Liver (tissue), 9 donors: Measurements from ENCODE around the gene ERO1B. TPM values are rescaled to one million over a fixed set of nuclear protein-coding genes. Genes with fewer than 3 reads are reported as not detected.

Experiments used
- DNase-seq: peaks from one replicate; pipeline ENCODE4 v3.0.0-alpha.2; 2017; ENCODE audit warnings: low spot score
- H3K27ac ChIP-seq, 2 donors: one replicate each; pipeline ENCODE4 v1.7.0; 2013; ENCODE audit warnings: inconsistent platforms in 2 of 2, low read length in 2 of 2, control low read depth in 1 of 2, low read depth in 1 of 2, mild to moderate bottlenecking in 1 of 2
- H3K27me3 ChIP-seq, 4 donors: one replicate each; pipeline versions ENCODE4 v1.6.1 to v1.7.0; 2013; ENCODE audit warnings: low read length in 3 of 4, inconsistent platforms in 1 of 4, mild to moderate bottlenecking in 1 of 4, moderate library complexity in 1 of 4; ENCODE audit not compliant: control insufficient read depth in 4 of 4, insufficient read depth in 4 of 4
- H3K36me3 ChIP-seq, 4 donors: one replicate each; pipeline versions ENCODE4 v1.6.1 to v1.7.0; 2013; ENCODE audit warnings: low read length in 3 of 4, mild to moderate bottlenecking in 3 of 4, low read depth in 1 of 4, moderate library complexity in 1 of 4; ENCODE audit not compliant: control insufficient read depth in 4 of 4, insufficient read depth in 3 of 4
- H3K4me1 ChIP-seq, 4 donors: one replicate each; pipeline versions ENCODE4 v1.6.1 to v1.7.0; 2013; ENCODE audit warnings: low read length in 3 of 4, mild to moderate bottlenecking in 3 of 4, moderate library complexity in 1 of 4; ENCODE audit not compliant: control insufficient read depth in 4 of 4, insufficient read depth in 4 of 4
- H3K4me3 ChIP-seq, 3 donors: one replicate each; pipeline versions ENCODE4 v1.6.1 to v1.7.0; 2013; ENCODE audit warnings: low read length in 3 of 3, control low read depth in 1 of 3, low read depth in 1 of 3, mild to moderate bottlenecking in 1 of 3
- H3K9ac ChIP-seq, 2 donors: one replicate each; pipeline ENCODE4 v1.7.0; 2013; ENCODE audit warnings: low read length in 2 of 2, mild to moderate bottlenecking in 2 of 2, moderate library complexity in 2 of 2, control low read depth in 1 of 2, low read depth in 1 of 2
- H3K9me3 ChIP-seq, 4 donors: one replicate each; pipeline versions ENCODE4 v1.6.1 to v1.7.0; 2013; ENCODE audit warnings: low read length in 3 of 4; ENCODE audit not compliant: control insufficient read depth in 4 of 4
- CTCF ChIP-seq: fragments of 150-350 bp; IDR thresholded peaks from 2 replicates; pipeline ENCODE4 v1.5.1; 2017; ENCODE audit warnings: improper control_type of control experiment, low read depth, low read length; ENCODE audit not compliant: missing input control
- EGR1 ChIP-seq, 2 donors: IDR thresholded peaks; 2 replicates each; pipeline ENCODE4 v1.6.1; 2016 to 2018; ENCODE audit warnings: antibody characterized with exemption in 2 of 2, low read depth in 2 of 2
- FOXA1 ChIP-seq: IDR thresholded peaks from 2 replicates; pipeline ENCODE4 v1.6.1; 2016; ENCODE audit warnings: antibody characterized with exemption
- GABPA ChIP-seq, 2 donors: IDR thresholded peaks in 1 of 2; conservative IDR thresholded peaks in 1 of 2; 2 replicates each; pipeline ENCODE4 v1.6.1; 2016; ENCODE audit warnings: antibody characterized with exemption in 2 of 2, mild to moderate bottlenecking in 1 of 2, moderate library complexity in 1 of 2
- HNF4A ChIP-seq, 2 donors: conservative IDR thresholded peaks; 2 replicates each; pipeline ENCODE4 v1.6.1; 2016; ENCODE audit warnings: antibody characterized with exemption in 2 of 2, mild to moderate bottlenecking in 2 of 2
- HNF4G ChIP-seq: IDR thresholded peaks from 2 replicates; pipeline ENCODE4 v1.6.1; 2016; ENCODE audit warnings: antibody characterized with exemption
- JUND ChIP-seq, 2 donors: IDR thresholded peaks; 2 replicates each; pipeline ENCODE4 v1.6.1; 2016; ENCODE audit warnings: antibody characterized with exemption in 2 of 2
- NR2F2 ChIP-seq: IDR thresholded peaks from 2 replicates; pipeline ENCODE4 v1.6.1; 2016; ENCODE audit warnings: antibody characterized with exemption
- RAD21 ChIP-seq, 2 donors: IDR thresholded peaks; 2 replicates each; pipeline ENCODE4 v1.6.1; 2016; ENCODE audit warnings: antibody characterized with exemption in 2 of 2, mild to moderate bottlenecking in 2 of 2
- REST ChIP-seq: IDR thresholded peaks from 2 replicates; pipeline ENCODE4 v1.6.1; 2016; ENCODE audit warnings: antibody characterized with exemption, mild to moderate bottlenecking
- RXRA ChIP-seq, 2 donors: IDR thresholded peaks; 2 replicates each; pipeline ENCODE4 v1.6.1; 2017 to 2018; ENCODE audit warnings: antibody characterized with exemption in 2 of 2, mild to moderate bottlenecking in 1 of 2
- SP1 ChIP-seq: IDR thresholded peaks from 2 replicates; pipeline ENCODE4 v1.6.1; 2018; ENCODE audit warnings: antibody characterized with exemption, mild to moderate bottlenecking
- TAF1 ChIP-seq: conservative IDR thresholded peaks from 2 replicates; pipeline ENCODE4 v1.6.1; 2016; ENCODE audit warnings: antibody characterized with exemption, mild to moderate bottlenecking
- YY1 ChIP-seq: IDR thresholded peaks from 2 replicates; pipeline ENCODE4 v1.6.1; 2016; ENCODE audit warnings: antibody characterized with exemption, mild to moderate bottlenecking
- WGBS: extraction: QIAGEN DNeasy Blood & Tissue Kit; methylation state at CpG from one replicate; pipeline ENCODE4 v1.1.7; 2013; 5-methylcytosine and 5-hydroxymethylcytosine counted together
- polyA plus RNA-seq, 2 donors: library from polyadenylated mRNA; stranded (reverse) in 1 of 2; unstranded in 1 of 2; fragments of 200-250 nt in 1 of 2; fragments of >200 nt in 1 of 2; fragmentation: Nextera tagmentation in 1 of 2; extraction: Ambion mirVana in 1 of 2; gene quantifications; one replicate each; pipeline versions ENCODE4 v1.2.1 to v1.2.3, GENCODE V29; 2013 to 2015
- total RNA-seq, 2 donors: library from RNA; depleted of rRNA; stranded (reverse); fragments of >200 nt; gene quantifications; one replicate each; pipeline ENCODE4 v1.2.3, GENCODE V29; 2014
- TF ChIP-seq, protein P1 (sequence below): IDR thresholded peaks from 2 replicates; pipeline ENCODE4 v1.6.1; 2016; ENCODE audit warnings: antibody characterized with exemption
- TF ChIP-seq, protein P2 (sequence below): IDR thresholded peaks from 2 replicates; pipeline ENCODE4 v1.6.1; 2016; ENCODE audit warnings: antibody characterized with exemption
- TF ChIP-seq, protein P3 (sequence below): IDR thresholded peaks from 2 replicates; pipeline ENCODE4 v1.6.1; 2016; ENCODE audit warnings: antibody characterized with exemption
- donor health status: healthy.
- donor health status: healthy.
- donor health status: healthy.
- donor health status: healthy.
- donor health status: healthy.

Gene ERO1B
- total and polyA plus RNA-seq, 4 donors = 5.5 to 22.9 (median 8.9) TPM

GRCh38 chr1:236176337-236177336 lies 105.1 kb downstream of the ERO1B start:
- no peaks in the 10 kb centered on the region for H3K9me3 ChIP-seq
- no peaks in the 10 kb centered on the region for H3K27me3 ChIP-seq
- peaks cover 0 to 2% (median under 1%) of the 10 kb centered on the region in 4 donors for H3K36me3 ChIP-seq
- 65% methylated on average over 18 of the region's 18 CpGs for WGBS
- DNase-seq = no peak
- TF ChIP-seq CTCF = no peak
- no peak for TF ChIP-seq RAD21 (IDR thresholded peaks at IDR 0.05)
- TF ChIP-seq NR2F2 = no peak
- TF ChIP-seq EGR1 (IDR thresholded peaks at IDR 0.05; ENCODE audit: low read depth in 2 of 2) = no peak
- TF ChIP-seq HNF4A (conservative IDR thresholded peaks at IDR 0.05) = no peak
- TF ChIP-seq, protein P1, sequence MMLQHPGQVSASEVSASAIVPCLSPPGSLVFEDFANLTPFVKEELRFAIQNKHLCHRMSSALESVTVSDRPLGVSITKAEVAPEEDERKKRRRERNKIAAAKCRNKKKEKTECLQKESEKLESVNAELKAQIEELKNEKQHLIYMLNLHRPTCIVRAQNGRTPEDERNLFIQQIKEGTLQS = no peak
- no peak for TF ChIP-seq HNF4G
- no peak for TF ChIP-seq GABPA (IDR thresholded peaks at IDR 0.05 in 1 of 2, conservative IDR thresholded peaks at IDR 0.05 in 1 of 2)
- TF ChIP-seq, protein P2, sequence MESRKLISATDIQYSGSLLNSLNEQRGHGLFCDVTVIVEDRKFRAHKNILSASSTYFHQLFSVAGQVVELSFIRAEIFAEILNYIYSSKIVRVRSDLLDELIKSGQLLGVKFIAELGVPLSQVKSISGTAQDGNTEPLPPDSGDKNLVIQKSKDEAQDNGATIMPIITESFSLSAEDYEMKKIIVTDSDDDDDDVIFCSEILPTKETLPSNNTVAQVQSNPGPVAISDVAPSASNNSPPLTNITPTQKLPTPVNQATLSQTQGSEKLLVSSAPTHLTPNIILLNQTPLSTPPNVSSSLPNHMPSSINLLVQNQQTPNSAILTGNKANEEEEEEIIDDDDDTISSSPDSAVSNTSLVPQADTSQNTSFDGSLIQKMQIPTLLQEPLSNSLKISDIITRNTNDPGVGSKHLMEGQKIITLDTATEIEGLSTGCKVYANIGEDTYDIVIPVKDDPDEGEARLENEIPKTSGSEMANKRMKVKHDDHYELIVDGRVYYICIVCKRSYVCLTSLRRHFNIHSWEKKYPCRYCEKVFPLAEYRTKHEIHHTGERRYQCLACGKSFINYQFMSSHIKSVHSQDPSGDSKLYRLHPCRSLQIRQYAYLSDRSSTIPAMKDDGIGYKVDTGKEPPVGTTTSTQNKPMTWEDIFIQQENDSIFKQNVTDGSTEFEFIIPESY = no peak
- TF ChIP-seq, protein P3, sequence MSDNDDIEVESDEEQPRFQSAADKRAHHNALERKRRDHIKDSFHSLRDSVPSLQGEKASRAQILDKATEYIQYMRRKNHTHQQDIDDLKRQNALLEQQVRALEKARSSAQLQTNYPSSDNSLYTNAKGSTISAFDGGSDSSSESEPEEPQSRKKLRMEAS = no peak
- no peak for TF ChIP-seq YY1
- TF ChIP-seq FOXA1 = no peak
- TF ChIP-seq JUND (IDR thresholded peaks at IDR 0.05) = no peak
- no peak for TF ChIP-seq SP1
- TF ChIP-seq TAF1 = no peak
- no peak for TF ChIP-seq RXRA (IDR thresholded peaks at IDR 0.05)
- TF ChIP-seq REST = no peak
- no peak overlapping the region for H3K9ac ChIP-seq
- no peak overlapping the region for H3K4me3 ChIP-seq
- H3K4me1 ChIP-seq = peaks cover 0 to 3% (median 0%) of the 10 kb centered on the region in 4 donors
- no peak overlapping the region for H3K27ac ChIP-seq
